HEK293 (cell line): ENCODE data around the gene SRSF5.

Experiments used
- ZNF274 ChIP-seq, 2 experiments: fragments of 200-500 bp in 1 of 2; fragments of 450-650 bp in 1 of 2; sonication (Bioruptor generic) in 1 of 2; formaldehyde crosslinking in 1 of 2; IDR thresholded peaks; 2 replicates each; pipeline versions ENCODE4 v1.5.1 to v1.6.1; 2014 to 2016; ENCODE audit warnings: borderline replicate concordance in 1 of 2, inconsistent platforms in 1 of 2, low read length in 1 of 2, missing biosample characterization in 1 of 2, missing genetic modification characterization in 1 of 2
- ZNF324 ChIP-seq: fragments of 450-650 bp; formaldehyde crosslinking; IDR thresholded peaks from 2 replicates; pipeline ENCODE4 v1.5.1; 2016; ENCODE audit warnings: missing biosample characterization, missing genetic modification characterization
- ZNF629 ChIP-seq: fragments of 450-650 bp; formaldehyde crosslinking; IDR thresholded peaks from 2 replicates; pipeline ENCODE4 v1.5.1; 2017; ENCODE audit warnings: missing biosample characterization, missing genetic modification characterization
- TF ChIP-seq, protein P1 (sequence below): fragments of 450-650 bp; formaldehyde crosslinking; IDR thresholded peaks from 2 replicates; pipeline ENCODE4 v1.5.1; 2016; ENCODE audit warnings: missing biosample characterization, missing genetic modification characterization
- TF ChIP-seq, protein P2 (sequence below): fragments of 450-650 bp; formaldehyde crosslinking; IDR thresholded peaks from 2 replicates; pipeline ENCODE4 v1.5.1; 2016; ENCODE audit warnings: missing biosample characterization, missing genetic modification characterization

DNA sequence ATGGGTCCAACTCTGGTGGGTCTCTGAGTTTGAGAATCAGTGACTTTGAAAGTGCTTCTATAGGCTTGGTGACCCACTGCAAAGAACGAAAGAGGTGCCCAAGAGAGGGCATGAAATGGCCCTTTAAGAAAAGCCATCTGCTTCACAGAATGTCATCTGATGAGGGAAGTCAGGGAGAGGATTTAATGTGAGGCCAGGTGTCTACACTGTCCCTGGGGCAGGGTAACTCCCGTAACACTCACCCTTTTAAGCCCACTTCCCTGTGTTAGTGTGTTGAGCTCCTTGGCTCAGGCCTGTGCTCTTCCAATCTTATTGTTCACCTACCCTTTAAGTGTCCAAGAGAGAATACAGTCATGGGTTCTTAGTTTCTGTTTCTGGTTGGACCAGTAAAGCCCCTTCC lies 16.4 kb upstream of the SRSF5 start:
- TF ChIP-seq, protein P1, sequence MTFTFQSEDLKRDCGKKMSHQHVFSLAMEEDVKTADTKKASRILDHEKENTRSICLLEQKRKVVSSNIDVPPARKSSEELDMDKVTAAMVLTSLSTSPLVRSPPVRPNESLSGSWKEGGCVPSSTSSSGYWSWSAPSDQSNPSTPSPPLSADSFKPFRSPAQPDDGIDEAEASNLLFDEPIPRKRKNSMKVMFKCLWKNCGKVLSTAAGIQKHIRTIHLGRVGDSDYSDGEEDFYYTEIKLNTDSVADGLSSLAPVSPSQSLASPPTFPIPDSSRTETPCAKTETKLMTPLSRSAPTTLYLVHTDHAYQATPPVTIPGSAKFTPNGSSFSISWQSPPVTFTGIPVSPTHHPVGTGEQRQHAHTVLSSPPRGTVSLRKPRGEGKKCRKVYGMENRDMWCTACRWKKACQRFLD (tag by site-specific recombination): no peak
- TF ChIP-seq, protein P2, sequence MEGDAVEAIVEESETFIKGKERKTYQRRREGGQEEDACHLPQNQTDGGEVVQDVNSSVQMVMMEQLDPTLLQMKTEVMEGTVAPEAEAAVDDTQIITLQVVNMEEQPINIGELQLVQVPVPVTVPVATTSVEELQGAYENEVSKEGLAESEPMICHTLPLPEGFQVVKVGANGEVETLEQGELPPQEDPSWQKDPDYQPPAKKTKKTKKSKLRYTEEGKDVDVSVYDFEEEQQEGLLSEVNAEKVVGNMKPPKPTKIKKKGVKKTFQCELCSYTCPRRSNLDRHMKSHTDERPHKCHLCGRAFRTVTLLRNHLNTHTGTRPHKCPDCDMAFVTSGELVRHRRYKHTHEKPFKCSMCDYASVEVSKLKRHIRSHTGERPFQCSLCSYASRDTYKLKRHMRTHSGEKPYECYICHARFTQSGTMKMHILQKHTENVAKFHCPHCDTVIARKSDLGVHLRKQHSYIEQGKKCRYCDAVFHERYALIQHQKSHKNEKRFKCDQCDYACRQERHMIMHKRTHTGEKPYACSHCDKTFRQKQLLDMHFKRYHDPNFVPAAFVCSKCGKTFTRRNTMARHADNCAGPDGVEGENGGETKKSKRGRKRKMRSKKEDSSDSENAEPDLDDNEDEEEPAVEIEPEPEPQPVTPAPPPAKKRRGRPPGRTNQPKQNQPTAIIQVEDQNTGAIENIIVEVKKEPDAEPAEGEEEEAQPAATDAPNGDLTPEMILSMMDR (tag by site-specific recombination): no peak
- TF ChIP-seq ZNF324 (tag by site-specific recombination) (no peak), ZNF629 (tag by site-specific recombination) (no peak), ZNF274 (IDR thresholded peaks at IDR 0.05; ENCODE audit: low read length) (no peak), ZNF274 (tag by site-specific recombination; IDR thresholded peaks at IDR 0.05; ENCODE audit: borderline replicate concordance) (no peak)
